Measurements from ENCODE around the gene TSPAN17.

TSPAN17 gene

GRCh38 chr5:176644878-176645670, 2.2 kb upstream of the TSPAN17 start:
- no peak for DNase-seq (ENCODE audit: extremely low spot score)
- ChIA-PET CTCF (interaction anchor here (1.0 to 10.1 kb wide), 3 partner anchors 14 to 70 kb away, joined by 3 to 140 read pairs (median 3); partner anchors contain the start of genes EIF4E1B and SNCB), POLR2A (no interaction called here)
- TF ChIP-seq CTCF (IDR thresholded peaks at IDR 0.05; ENCODE audit: control extremely low read depth, extremely low read depth, low read depth, missing control alignments): no peak

GRCh38 chr5:176646049-176646706, 1.1 kb upstream of the TSPAN17 start:
- CTCF ChIA-PET: interaction anchor here (0.8 to 10.1 kb wide), 7 partner anchors 13 to 426 kb away, joined by 3 to 140 read pairs (median 5); partner anchors contain the start of genes CLTB, EIF4E1B and SNCB
- DNase-seq (ENCODE audit: extremely low spot score): no peak
- no peak for TF ChIP-seq CTCF (IDR thresholded peaks at IDR 0.05; ENCODE audit: control extremely low read depth, extremely low read depth, low read depth, missing control alignments)
- POLR2A ChIA-PET: no interaction called here

- ChIA-PET POLR2A (interaction anchor here (1.0 kb wide), 1 partner anchor 109 kb away, joined by 4 read pairs; the partner anchor contains the start of gene RNF44), CTCF (interaction anchor here (0.8 to 10.1 kb wide), 6 partner anchors 12 to 425 kb away, joined by 3 to 140 read pairs (median 6); partner anchors contain the start of genes CLTB, EIF4E1B and SNCB)
- no peak for TF ChIP-seq CTCF (IDR thresholded peaks at IDR 0.05; ENCODE audit: control extremely low read depth, extremely low read depth, low read depth, missing control alignments)
- no peak for DNase-seq (ENCODE audit: extremely low spot score)
Measured at GRCh38 chr5:176646707-176647029, 616 bp upstream of the TSPAN17 start.

- no peak for DNase-seq (ENCODE audit: extremely low spot score)
- no peak for TF ChIP-seq CTCF (IDR thresholded peaks at IDR 0.05; ENCODE audit: control extremely low read depth, extremely low read depth, low read depth, missing control alignments)
- POLR2A ChIA-PET: no interaction called here
- CTCF ChIA-PET: interaction anchor here (1.9 to 10.1 kb wide), 3 partner anchors 11 to 232 kb away, joined by 8 to 140 read pairs (median 8); partner anchors contain the start of gene CLTB
Measured at GRCh38 chr5:176647843-176648473, 674 bp downstream of the TSPAN17 start.

DNA sequence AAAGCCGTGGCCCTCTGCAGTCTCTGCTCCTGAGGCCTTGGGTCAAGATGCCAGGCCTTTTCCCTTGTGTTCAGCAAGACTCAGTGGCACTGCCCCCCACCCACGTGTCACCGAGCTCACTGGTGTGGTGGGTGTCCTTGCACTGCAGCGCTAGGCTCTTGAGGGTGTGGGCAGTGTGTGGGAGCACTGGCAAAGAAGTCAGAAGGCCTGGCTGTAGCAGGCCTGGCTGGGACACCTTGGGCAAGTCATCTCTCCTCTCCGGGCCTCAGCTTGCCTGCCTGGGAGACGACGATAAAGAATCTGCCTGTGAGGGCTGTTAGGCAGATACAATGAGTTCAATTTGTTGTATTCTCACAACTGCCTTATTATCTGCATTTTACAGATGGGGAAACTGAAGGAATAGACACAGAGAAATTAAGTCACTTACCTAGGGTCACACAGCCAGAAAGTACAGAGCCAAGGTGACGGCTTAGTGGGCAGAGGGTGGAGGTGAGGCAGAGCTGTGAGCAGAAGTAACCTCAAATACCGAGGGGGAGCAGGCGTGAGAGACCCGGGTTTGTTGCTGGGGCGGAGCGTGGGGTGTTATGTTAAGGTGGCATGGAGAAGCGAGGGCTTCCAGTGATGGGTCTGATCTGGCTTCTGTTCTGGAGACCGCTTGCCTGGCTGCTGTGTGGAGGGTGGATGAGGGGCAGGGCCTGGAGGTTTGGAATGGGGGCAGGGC, 1.4 kb downstream of the TSPAN17 start:
- DNase-seq (ENCODE audit: extremely low spot score): no peak
- ChIA-PET POLR2A (no interaction called here), CTCF (interaction anchor here (2.9 to 10.1 kb wide), 2 partner anchors 10 to 233 kb away, joined by 8 to 140 read pairs; partner anchors contain the start of gene CLTB)
- TF ChIP-seq CTCF (IDR thresholded peaks at IDR 0.05; ENCODE audit: control extremely low read depth, extremely low read depth, low read depth, missing control alignments): no peak
